ENCODE measurements around the gene SYT15.
"Not testable (repeated sequence)": the region's sequence is repeated elsewhere in the genome, so short reads cannot be mapped to it uniquely, and the experiment has no call there.

Gene SYT15

GRCh38 chr10:46593307-46593706, 14.4 kb downstream of the SYT15 start:
- DNase-seq: not testable (repeated sequence)

- DNase-seq: not testable (repeated sequence)
Measured at GRCh38 chr10:46594453-46595063, 15.6 kb downstream of the SYT15 start.

DNA sequence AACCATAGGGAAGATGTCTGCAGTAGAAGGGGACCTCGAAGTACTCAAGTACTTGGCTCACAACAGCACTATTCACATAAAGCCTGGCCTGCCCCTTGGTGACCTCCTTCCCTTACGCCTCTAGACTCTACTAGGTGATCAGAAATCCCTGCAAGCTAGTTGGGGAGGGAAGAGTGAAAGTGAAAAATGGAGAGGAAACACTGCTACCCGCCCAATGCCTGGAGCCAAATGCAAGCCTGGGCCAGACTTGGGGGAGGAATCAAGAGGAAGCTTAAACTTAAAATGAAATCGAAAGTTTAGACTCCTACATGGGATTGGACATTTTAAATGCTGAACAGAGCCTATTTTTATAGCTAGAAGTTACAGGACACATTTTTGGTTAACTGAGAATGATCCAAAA, 17.6 kb downstream of the SYT15 start:
- DNase-seq: not testable (repeated sequence)

GRCh38 chr10:46597616-46598246, 18.8 kb downstream of the SYT15 start:
- DNase-seq: not testable (repeated sequence)

GRCh38 chr10:46600516-46600915, 21.6 kb downstream of the SYT15 start:
- not testable (repeated sequence) for DNase-seq

DNA sequence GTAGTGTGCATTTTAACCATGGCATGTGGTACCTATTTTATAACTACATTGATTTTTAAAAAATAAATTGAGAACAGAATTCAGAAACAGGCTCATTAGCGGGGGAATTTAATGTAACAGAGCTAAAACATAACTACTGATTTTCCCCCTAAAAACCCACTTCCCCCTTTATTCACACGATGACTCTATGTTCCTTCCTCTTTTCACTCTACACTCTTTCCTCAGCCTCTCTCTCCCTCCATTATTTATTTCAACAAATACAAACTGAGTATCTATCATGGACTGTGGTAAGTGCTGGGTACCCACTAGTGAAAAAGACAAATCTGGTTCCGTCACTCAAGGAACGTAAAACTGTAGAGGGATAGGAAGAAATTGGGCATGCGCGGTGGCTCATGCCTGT, 36.6 kb downstream of the SYT15 start:
- DNase-seq: not testable (repeated sequence)

DNA sequence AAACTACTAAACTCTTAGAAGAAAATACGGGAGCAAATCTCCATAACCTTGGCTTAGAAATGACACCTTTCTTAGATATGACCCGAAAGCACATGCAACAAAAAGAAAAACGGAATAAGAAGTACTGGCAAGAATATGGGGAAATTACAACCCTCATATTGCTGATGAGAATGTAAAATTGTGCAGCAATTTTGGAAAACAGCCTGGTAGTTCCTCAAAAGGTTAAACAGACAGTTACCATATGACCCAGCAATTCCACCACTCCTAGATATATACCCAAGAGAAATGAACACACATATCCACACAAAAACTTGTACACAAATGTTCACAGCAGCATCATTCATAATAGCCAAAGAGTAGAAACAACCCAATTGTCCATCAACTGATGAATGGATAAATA, 37.3 kb downstream of the SYT15 start:
- not testable (repeated sequence) for DNase-seq

GRCh38 chr10:46617134-46617533, 38.2 kb downstream of the SYT15 start:
- DNase-seq: not testable (repeated sequence)

DNA sequence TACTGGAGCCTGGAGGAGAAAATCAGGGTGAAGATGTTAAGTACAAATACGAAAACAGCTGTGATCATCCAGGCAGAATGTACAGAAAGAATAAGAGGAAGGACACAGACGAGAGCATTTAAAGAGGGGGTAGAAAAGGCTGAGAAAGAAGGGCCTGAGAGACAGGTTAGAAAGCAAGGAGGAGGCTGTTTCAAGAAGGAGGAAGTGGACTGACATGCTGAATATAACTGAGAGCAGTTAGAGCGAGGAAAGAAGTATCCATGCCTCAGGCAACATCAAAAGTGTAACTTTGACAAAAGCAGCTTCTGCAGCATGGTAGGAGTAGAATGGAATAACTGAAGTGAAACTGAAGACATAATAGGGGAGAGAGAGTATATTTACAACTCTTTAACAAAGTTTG, 39.0 kb downstream of the SYT15 start:
- DNase-seq: not testable (repeated sequence)

DNA sequence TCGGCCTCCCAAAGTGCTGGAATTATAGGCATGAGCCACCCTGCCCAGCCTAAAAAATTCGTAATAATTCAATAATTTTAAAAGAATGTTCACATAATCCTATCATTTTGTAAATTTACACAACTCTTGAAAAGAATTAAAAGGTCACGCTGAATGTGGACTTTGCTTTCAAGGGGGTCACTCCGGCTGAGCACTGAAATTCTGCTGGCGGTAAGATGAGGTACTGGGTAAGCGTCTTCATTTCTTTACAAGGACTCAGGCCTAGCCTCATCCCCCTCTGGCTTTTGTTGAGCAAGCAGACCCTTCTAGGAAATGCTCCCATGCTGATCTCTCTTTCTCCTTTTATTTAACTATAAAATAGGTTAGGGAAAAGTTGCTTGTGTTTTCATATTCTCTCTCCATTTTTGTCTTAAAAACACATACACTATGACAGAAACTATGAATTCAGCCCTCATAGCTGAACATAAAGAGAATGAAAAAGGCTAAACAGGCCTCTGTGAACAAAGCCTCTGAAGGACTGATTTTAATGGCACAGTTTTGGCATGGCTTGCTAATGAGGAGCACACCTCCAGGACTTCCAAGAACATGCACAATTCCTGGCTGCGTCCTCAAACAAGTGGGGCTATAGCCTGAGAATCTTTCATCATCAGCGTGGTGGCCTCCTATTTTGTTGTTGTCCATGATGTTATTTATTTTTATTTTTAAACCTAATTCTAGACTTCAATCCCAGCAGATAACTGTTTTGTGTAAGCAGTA, 45.1 kb downstream of the SYT15 start:
- DNase-seq: not testable (repeated sequence)

- not testable (repeated sequence) for DNase-seq
Measured at GRCh38 chr10:46629805-46630204, 50.9 kb downstream of the SYT15 start.

DNA sequence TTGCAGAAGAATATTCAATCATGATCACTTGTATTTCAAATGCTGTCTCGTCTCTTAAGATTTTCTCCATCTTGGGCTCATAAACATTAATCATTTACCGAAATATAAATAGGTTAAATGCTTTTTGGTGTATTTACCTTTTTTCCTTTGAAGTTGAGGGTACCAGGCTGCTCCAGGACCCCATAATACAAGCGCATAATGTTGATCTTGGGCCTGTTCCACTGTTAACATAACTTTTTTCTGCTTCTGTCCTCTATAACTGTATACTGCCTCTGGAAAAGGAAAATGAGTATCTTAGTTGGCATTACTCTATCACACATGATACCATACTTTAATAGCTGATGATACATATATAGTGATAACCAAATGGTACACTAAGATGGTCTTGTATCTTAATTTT, 51.9 kb downstream of the SYT15 start:
- DNase-seq: not testable (repeated sequence)

DNA sequence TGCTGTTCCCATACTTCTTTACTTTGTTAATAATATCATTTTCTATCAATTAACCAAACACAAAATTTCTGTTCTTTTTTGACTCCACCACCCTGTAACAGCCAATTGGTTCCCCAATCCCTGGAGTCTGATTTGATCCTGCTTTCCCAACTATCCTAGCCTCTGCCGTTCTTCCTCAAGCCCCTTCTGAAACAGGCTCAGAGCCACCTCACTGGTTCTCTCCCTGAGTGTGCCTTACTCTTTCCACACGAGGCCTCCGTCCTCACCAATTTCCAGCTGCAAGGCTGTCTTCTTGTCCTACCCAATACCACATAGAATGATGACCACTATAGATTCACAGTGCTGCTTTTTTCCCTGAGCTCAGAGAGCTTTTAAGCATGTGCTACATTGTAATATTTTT, 52.8 kb downstream of the SYT15 start:
- not testable (repeated sequence) for DNase-seq

- not testable (repeated sequence) for DNase-seq
Measured at GRCh38 chr10:46634698-46635097, 55.8 kb downstream of the SYT15 start.

GRCh38 chr10:46635364-46635959, 56.5 kb downstream of the SYT15 start:
- not testable (repeated sequence) for DNase-seq

GRCh38 chr10:46640005-46640404, 61.1 kb downstream of the SYT15 start:
- DNase-seq: not testable (repeated sequence)

Measured in NCI-H2107 (cell line).